AG08395 (cell line): ENCODE results near the gene CORO6.

Source experiments
- DNase-seq: peaks from one replicate; pipeline ENCODE4 v3.0.0; 2012; ENCODE audit warnings: mixed read lengths, low spot score

Gene CORO6

GRCh38 chr17:29577385-29578211 is 45.1 kb downstream of the CORO6 start:
- peak; percentile 89 for DNase-seq

- no peak for DNase-seq
Measured at GRCh38 chr17:29577001-29577370, 45.7 kb downstream of the CORO6 start.

- no peak for DNase-seq
Measured at GRCh38 chr17:29576214-29577000, 46.3 kb downstream of the CORO6 start.

- DNase-seq: no peak
Measured at GRCh38 chr17:29575511-29576213, 47.0 kb downstream of the CORO6 start.

DNA sequence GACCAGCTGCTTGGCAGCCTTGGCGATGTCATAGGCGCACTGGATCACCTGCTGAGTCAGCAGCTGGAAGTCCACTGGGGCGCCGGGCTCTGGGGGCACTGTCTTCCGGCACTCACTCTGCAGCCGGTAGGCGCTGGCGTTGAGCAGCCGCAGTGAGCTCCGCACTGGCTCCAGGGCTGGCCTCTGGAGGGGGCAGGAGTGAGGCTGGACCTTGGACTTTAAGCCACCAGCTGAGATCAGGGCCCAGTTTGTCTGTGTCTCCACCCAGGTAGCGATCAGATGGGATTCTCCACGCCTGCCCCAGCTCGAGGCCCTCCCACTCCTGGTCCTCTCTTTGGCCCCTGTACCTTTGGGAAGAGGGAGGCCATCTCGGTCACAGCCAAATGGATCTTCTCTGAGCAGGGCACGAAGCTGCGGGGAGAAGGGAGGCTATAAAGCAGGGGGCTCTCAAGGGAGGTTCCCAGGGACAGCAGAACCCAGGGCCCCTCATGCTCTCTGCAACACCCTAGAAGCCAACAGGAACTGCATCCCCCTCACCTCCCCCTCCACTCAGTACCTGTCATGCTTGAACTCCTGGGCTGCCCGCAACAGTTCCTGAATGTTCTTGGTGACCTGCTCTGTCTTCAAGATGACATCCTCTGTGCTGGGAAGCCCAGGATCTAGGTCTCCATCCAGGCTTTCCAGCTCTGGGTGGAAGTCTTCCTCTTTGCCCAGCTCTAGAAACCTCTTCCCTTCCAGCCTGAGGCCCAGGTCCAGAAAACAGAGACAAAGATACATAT is 47.8 kb downstream of the CORO6 start:
- no peak for DNase-seq

DNA sequence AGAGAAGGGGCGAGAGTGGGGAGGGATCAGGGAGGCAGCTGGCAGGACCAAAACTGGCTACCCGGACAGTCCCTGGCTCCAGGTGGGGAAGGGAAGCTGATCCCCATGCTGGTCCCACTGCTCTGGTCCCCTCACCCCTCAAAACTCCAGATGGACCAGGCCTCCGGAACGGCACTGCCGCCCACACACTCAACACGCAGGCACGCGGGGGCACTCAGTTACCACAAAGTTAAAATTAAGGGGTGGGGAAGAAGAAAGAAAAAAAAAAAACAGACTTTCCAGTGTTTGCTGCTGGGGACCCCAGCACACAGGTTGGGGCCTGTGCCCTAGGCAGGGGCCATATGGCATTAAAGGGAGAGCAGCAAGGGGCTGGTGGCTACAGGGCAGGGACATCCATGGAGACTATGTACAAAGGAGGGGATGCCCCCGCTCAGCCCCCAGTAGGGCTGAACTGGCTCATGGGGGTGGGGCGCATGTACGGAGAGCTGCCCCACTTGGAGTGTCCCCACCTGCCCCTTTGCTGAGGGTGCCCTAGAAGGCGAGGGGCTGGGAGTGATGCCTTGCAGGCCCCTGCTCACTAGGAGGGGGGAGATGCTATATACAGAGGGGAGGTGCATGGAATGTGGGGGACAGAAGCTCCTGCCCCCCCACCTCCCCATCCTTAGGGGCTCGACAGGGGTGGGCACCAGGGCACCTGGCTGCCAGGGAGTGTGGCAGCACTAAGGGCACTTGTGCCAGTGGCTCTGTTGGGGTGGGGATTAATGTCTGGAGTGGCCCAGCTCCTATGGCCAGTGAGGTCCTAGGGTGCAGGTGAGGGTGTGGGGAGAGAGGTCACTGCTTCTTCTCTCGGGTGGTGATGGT is 48.6 kb downstream of the CORO6 start:
- no peak for DNase-seq

DNA sequence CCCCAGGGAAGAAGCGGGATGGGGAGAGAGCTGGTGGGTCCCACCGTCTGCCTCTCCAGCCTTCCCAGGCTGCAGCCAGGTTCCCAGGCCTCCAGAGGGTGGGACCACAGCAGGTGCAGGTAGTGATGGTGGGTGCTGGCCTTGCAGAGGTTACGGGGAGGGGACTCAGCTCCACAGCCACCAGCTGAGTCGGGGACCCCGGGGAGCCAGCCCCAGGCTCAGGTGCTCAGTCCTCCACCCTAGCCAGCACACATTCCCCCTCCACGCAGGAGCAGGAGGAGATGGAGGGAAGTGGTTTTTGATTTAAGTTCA is 49.2 kb downstream of the CORO6 start:
- DNase-seq: no peak

DNA sequence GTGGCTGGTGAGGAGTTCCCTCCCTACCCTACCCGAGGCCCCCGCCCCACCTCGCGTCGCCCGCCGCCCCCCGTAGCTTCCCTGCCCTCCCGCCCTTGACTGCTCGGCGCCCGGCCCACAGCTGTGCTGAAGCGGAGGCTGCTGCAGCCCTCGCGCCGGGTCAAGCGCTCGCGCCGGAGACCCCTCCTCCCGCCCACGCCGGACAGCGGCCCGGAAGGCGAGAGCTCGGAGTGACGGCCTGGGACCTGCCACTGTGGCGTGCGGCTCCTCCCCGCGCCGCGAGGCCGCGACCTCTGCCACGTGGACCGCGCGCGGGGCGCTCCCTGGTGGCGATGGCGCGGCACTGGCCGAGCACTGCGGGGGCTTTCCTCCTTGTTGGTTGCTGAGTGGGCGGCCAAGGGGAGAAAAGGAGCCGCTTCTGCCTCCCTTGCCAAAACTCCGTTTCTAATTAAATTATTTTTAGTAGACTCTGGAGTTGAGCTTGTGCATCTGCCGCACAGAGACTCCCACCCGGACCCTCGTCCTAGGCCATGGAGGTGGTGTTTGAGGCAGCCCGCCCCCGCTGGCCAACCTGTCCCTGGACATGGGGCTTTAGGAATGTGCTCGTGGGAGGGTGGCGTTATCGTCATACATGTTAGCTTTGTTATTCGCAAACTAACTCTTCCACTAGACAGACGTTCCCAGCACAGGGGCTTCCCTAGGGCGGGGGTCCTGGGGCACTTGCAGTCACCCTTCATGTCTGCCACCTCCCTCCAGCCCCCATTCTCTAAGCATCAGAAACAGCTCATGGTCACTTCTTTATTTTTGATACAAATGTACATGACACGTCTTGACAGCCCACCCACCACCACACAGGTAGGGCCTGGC is 49.8 kb downstream of the CORO6 start:
- DNase-seq: peak; percentile 70

GRCh38 chr17:29571883-29572681 is 50.6 kb downstream of the CORO6 start:
- DNase-seq: no peak

DNA sequence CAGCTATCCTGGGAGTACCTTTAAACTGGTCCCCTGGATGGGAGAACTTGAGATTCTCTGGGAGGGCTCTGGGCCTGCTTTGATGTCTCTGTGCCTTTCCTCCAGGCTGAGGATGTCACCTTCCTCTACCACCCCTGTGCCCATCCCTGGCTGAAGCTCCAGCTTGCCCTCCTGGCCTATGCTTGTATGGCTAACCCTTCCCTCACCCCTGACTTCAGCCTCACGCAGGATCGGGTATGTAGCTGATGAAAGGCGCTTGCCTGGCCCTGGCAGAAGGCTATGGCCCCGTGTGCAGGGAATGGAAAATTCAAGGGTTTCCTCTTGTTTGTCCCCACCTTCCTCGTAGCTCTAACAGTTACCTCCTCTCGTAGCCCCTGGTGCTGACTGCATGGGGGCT is 51.2 kb downstream of the CORO6 start:
- no peak for DNase-seq

GRCh38 chr17:29570521-29570920 is 52.2 kb downstream of the CORO6 start:
- DNase-seq: no peak

- DNase-seq: peak; percentile 60
Measured at GRCh38 chr17:29569245-29569950, 53.3 kb downstream of the CORO6 start.

DNA sequence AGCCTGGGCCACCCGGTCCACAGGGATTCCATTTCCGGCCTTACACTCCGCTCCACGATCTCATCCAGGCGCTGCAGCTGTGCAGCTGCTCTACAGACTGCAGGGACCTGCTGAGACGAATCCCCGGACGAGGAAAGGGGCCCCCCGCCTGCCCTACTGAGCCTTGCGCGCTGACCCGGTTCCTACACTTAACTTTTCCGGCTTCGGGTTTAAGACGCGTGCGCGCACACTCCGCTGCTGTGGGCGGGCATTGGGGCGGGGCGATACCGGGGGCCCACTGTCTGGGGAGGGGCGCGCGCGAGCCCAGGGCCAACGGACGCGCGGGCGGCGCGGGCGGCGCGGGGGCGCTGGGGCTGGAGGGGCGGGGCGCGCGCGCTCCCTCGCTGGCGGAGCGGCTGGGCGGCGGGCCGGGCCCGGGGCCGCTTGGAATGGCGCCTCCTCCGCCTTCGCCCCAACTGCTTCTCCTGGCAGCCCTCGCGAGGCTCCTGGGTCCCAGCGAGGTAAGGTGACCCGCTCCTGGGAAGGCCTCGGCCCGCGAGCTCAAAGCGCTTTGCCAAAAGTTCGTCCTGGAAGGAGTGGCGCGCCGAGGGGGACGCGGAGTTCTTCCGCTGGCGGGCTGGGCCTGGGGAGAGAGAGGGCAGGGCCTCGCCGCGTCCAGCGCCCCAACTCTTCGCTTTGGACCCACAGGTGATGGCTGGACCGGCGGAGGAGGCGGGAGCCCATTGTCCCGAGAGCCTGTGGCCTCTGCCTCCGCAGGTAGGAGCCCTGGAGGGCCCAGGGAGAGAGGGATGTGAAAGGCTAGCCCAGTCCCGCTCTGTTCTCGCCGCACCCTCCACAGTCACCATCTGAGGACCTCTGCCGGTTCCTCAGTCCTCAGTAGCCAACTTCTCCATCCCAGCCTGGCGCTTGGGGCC is 54.1 kb downstream of the CORO6 start, which contains the start of gene TP53I13:
Gene TP53I13, plus strand, starts transcription at position 371 of the 914 bp plus-strand sequence. Its CDS starts 58 bp downstream, at position 429.
- peak; percentile 78 for DNase-seq

DNA sequence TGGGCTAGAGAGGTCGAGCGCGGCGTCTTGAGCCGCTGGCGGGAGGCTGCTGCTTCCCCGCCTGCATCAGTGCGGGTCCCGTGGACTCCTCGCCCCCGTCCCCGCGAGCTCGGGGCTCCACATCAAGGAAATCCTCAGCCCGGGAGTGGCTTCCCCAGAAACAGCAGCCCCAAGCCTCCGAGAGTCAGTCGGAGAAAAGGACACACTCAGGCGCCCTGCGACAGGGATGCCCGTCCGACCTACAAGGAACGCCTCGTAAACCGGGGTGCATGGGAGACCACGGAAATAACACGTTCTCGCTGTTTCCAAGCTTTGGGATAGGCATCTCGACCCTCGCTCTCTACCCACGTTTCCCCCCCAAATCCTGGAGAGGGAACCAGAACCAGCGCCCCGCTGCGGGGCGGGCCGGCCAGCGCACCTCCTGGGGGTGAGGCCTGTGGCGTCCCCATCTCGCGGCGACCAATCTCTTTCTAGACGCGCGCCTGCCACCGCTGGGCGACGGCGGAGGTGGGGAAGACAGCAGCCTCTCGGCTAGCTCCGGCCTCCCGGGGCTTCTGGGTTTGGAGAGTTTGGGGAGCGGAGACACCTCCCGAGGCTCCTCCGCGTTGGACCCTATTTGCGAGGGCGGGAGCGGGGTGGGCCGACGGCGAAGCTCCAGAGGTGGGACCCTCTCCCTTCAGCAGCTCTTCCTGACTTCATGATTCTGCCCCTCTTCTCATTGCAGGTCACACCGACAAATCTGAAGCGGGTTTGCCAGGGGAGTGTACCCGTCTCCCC is 55.0 kb downstream of the CORO6 start:
- peak; percentile 63 for DNase-seq

- no peak for DNase-seq
Measured at GRCh38 chr17:29567304-29567553, 55.5 kb downstream of the CORO6 start.

DNA sequence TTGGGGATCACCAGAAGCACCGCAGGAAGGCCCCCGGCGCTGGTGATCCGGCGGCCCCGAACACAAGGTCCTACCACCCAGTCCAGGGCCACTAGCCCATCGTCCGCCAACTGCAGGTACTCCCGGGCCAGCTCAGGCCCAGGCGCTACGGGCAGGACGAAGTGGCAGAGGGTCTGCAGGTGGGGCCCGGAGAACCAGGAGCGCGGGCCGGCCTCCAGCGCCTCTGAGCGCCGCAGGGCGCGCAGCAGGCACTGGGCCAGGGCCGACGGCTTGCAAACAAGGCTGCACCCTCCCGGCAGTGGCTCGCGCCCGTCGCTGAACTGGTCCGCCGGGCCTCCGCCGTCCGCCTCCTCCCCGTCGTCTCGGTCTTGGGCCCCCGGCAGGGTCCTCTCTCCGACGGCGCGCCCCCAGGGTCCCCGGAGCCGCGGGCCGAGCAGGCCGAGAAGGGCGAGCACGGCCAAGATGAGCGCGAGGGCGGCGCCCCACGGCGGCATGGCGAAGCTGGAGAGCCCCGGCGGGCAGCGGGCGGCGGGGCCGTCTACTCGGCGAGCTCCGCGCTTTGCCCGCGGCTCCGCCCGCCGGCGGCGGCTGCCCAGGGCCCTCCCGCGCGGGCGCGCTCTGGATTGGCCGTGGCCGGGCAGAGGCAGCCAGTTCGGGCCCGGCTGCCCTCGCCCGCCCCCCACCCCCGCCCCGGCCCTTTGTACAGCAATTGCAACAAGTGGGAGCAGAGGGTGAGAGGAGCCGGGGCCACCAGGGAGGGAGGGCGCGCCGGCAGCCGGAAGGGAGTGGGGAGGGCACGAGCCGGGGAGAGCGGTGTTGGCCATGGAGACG is 56.0 kb downstream of the CORO6 start, which contains the start of gene ABHD15:
Gene ABHD15, minus strand, starts transcription at position 565 of the 831 bp plus-strand sequence. Its CDS starts 71 bp downstream, at position 494.
- DNase-seq: peak; percentile 87
